ENCODE data around the gene MPRIP.
A peak's percentile ranks its signal among the peaks of the same experiment; 100 is the strongest.

The MPRIP gene

GRCh38 chr17:17119106-17119505 is 76.8 kb downstream of the MPRIP start:
- POLR2A ChIA-PET (ENCODE audit: low non-redundant PET), result no interaction called here
- no peak for DNase-seq (ENCODE audit: low spot score)
- CTCF ChIA-PET, result no interaction called here
- TF ChIP-seq CTCF (conservative IDR thresholded peaks at IDR 0.05; ENCODE audit: low read depth), result no peak
- H3K27ac ChIP-seq, result peak overlapping the region; percentile 80

GRCh38 chr17:17119533-17119932 is 77.3 kb downstream of the MPRIP start:
- DNase-seq (ENCODE audit: low spot score), result no peak
- CTCF ChIA-PET, result no interaction called here
- H3K27ac ChIP-seq, result peak overlapping the region; percentile 80
- TF ChIP-seq CTCF (conservative IDR thresholded peaks at IDR 0.05; ENCODE audit: low read depth), result no peak
- POLR2A ChIA-PET (ENCODE audit: low non-redundant PET), result no interaction called here

- TF ChIP-seq CTCF (conservative IDR thresholded peaks at IDR 0.05; ENCODE audit: low read depth), result no peak
- ChIA-PET POLR2A (ENCODE audit: low non-redundant PET) (no interaction called here), CTCF (interaction anchor here (0.7 kb wide), 1 partner anchor 46 kb away, joined by 3 read pairs; no protein-coding TSS in a partner anchor)
- no peak for DNase-seq (ENCODE audit: low spot score)
- H3K27ac ChIP-seq, result peak overlapping the region; percentile 80
Measured at GRCh38 chr17:17120294-17120693, 78.0 kb downstream of the MPRIP start.

- ChIA-PET POLR2A (ENCODE audit: low non-redundant PET) (no interaction called here), CTCF (interaction anchor here (0.7 kb wide), 1 partner anchor 46 kb away, joined by 3 read pairs; no protein-coding TSS in a partner anchor)
- DNase-seq (ENCODE audit: low spot score), result no peak
- no peak for TF ChIP-seq CTCF (conservative IDR thresholded peaks at IDR 0.05; ENCODE audit: low read depth)
- H3K27ac ChIP-seq, result peak overlapping the region; percentile 80
Measured at GRCh38 chr17:17120701-17121100, 78.4 kb downstream of the MPRIP start.

- ChIA-PET POLR2A (ENCODE audit: low non-redundant PET) (no interaction called here), CTCF (interaction anchor here (0.7 kb wide), 1 partner anchor 47 kb away, joined by 3 read pairs; no protein-coding TSS in a partner anchor)
- TF ChIP-seq CTCF (conservative IDR thresholded peaks at IDR 0.05; ENCODE audit: low read depth), result no peak
- no peak for DNase-seq (ENCODE audit: low spot score)
- peak overlapping the region; percentile 80; the same call in 1 of the 2 replicates for H3K27ac ChIP-seq
Measured at GRCh38 chr17:17121162-17121561, 78.9 kb downstream of the MPRIP start.

- CTCF ChIA-PET, result no interaction called here
- POLR2A ChIA-PET (ENCODE audit: low non-redundant PET), result no interaction called here
- DNase-seq (ENCODE audit: low spot score), result no peak
- peak overlapping the region; percentile 22; the same call in 1 of the 2 replicates for H3K27ac ChIP-seq
- TF ChIP-seq CTCF (conservative IDR thresholded peaks at IDR 0.05; ENCODE audit: low read depth), result no peak
Measured at GRCh38 chr17:17122781-17123483, 80.7 kb downstream of the MPRIP start.
